Measurements from ENCODE around the gene GARIN1A. TPM values are rescaled to one million over a fixed set of nuclear protein-coding genes. Genes with fewer than 3 reads are reported as not detected.

Gene GARIN1A
- total RNA-seq, 1 donor from 2014 or later, result 2.8 TPM

- no peak for TF ChIP-seq CTCF (IDR thresholded peaks at IDR 0.05)
- H3K4me1 Mint-ChIP-seq (ENCODE audit: low read depth), result peaks cover 14% of the 10 kb centered on the region
- H3K27ac Mint-ChIP-seq (ENCODE audit: unreplicated experiment), result no peak overlapping the region
- H3K27me3 Mint-ChIP-seq (ENCODE audit: low read depth), result peaks cover 14% of the 10 kb centered on the region
- no peak overlapping the region for H3K4me3 Mint-ChIP-seq (ENCODE audit: unreplicated experiment)
- DNase-seq (ENCODE audit: low spot score), result no peak
- H3K36me3 Mint-ChIP-seq (ENCODE audit: low read depth), result peaks cover 5% of the 10 kb centered on the region
- no peaks in the 10 kb centered on the region for H3K9me3 Mint-ChIP-seq (ENCODE audit: low read depth)
Measured at GRCh38 chr7:128693373-128694015, 21.4 kb downstream of the GARIN1A start.

- TF ChIP-seq CTCF (IDR thresholded peaks at IDR 0.05), result no peak
- H3K27ac Mint-ChIP-seq (ENCODE audit: unreplicated experiment), result no peak overlapping the region
- peaks cover 14% of the 10 kb centered on the region for H3K4me1 Mint-ChIP-seq (ENCODE audit: low read depth)
- H3K9me3 Mint-ChIP-seq (ENCODE audit: low read depth), result no peaks in the 10 kb centered on the region
- peaks cover 14% of the 10 kb centered on the region for H3K27me3 Mint-ChIP-seq (ENCODE audit: low read depth)
- DNase-seq (ENCODE audit: low spot score), result no peak
- H3K36me3 Mint-ChIP-seq (ENCODE audit: low read depth), result peaks cover 5% of the 10 kb centered on the region
- no peak overlapping the region for H3K4me3 Mint-ChIP-seq (ENCODE audit: unreplicated experiment)
Measured at GRCh38 chr7:128694738-128695137, 22.6 kb downstream of the GARIN1A start.

GRCh38 chr7:128697302-128697905 lies 25.3 kb downstream of the GARIN1A start:
- peaks cover 14% of the 10 kb centered on the region for H3K4me1 Mint-ChIP-seq (ENCODE audit: low read depth)
- H3K4me3 Mint-ChIP-seq (ENCODE audit: unreplicated experiment), result peak overlapping the region; percentile 83
- peaks cover 16% of the 10 kb centered on the region for H3K27me3 Mint-ChIP-seq (ENCODE audit: low read depth)
- no peaks in the 10 kb centered on the region for H3K9me3 Mint-ChIP-seq (ENCODE audit: low read depth)
- H3K27ac Mint-ChIP-seq (ENCODE audit: unreplicated experiment), result peak overlapping the region; percentile 59
- no peak for DNase-seq (ENCODE audit: low spot score)
- no peaks in the 10 kb centered on the region for H3K36me3 Mint-ChIP-seq (ENCODE audit: low read depth)
- TF ChIP-seq CTCF (IDR thresholded peaks at IDR 0.05), result peak; percentile 74

- Mint-ChIP-seq H3K36me3 (ENCODE audit: low read depth) (no peaks in the 10 kb centered on the region), H3K9me3 (ENCODE audit: low read depth) (no peaks in the 10 kb centered on the region), H3K27ac (ENCODE audit: unreplicated experiment) (no peak overlapping the region), H3K27me3 (ENCODE audit: low read depth) (peaks cover 16% of the 10 kb centered on the region), H3K4me3 (ENCODE audit: unreplicated experiment) (no peak overlapping the region), H3K4me1 (ENCODE audit: low read depth) (peaks cover 14% of the 10 kb centered on the region)
- TF ChIP-seq CTCF (IDR thresholded peaks at IDR 0.05), result no peak
- DNase-seq (ENCODE audit: low spot score), result no peak
Measured at GRCh38 chr7:128699196-128699712, 27.2 kb downstream of the GARIN1A start.

- H3K36me3 Mint-ChIP-seq (ENCODE audit: low read depth), result no peaks in the 10 kb centered on the region
- peaks cover 14% of the 10 kb centered on the region for H3K4me1 Mint-ChIP-seq (ENCODE audit: low read depth)
- H3K4me3 Mint-ChIP-seq (ENCODE audit: unreplicated experiment), result no peak overlapping the region
- no peaks in the 10 kb centered on the region for H3K9me3 Mint-ChIP-seq (ENCODE audit: low read depth)
- H3K27ac Mint-ChIP-seq (ENCODE audit: unreplicated experiment), result no peak overlapping the region
- peaks cover 16% of the 10 kb centered on the region for H3K27me3 Mint-ChIP-seq (ENCODE audit: low read depth)
- TF ChIP-seq CTCF (IDR thresholded peaks at IDR 0.05), result no peak
- no peak for DNase-seq (ENCODE audit: low spot score)
Measured at GRCh38 chr7:128699895-128700294, 27.8 kb downstream of the GARIN1A start.

Measured in chondrocyte (in vitro differentiated cells).